ENCODE measurements around the gene MSL1. TPM values are rescaled to one million over a fixed set of nuclear protein-coding genes. Genes with fewer than 3 reads are reported as not detected.

The MSL1 gene
- total RNA-seq (ENCODE audit: low replicate concordance): 64.1 and 162 TPM in 2 replicates

DNA sequence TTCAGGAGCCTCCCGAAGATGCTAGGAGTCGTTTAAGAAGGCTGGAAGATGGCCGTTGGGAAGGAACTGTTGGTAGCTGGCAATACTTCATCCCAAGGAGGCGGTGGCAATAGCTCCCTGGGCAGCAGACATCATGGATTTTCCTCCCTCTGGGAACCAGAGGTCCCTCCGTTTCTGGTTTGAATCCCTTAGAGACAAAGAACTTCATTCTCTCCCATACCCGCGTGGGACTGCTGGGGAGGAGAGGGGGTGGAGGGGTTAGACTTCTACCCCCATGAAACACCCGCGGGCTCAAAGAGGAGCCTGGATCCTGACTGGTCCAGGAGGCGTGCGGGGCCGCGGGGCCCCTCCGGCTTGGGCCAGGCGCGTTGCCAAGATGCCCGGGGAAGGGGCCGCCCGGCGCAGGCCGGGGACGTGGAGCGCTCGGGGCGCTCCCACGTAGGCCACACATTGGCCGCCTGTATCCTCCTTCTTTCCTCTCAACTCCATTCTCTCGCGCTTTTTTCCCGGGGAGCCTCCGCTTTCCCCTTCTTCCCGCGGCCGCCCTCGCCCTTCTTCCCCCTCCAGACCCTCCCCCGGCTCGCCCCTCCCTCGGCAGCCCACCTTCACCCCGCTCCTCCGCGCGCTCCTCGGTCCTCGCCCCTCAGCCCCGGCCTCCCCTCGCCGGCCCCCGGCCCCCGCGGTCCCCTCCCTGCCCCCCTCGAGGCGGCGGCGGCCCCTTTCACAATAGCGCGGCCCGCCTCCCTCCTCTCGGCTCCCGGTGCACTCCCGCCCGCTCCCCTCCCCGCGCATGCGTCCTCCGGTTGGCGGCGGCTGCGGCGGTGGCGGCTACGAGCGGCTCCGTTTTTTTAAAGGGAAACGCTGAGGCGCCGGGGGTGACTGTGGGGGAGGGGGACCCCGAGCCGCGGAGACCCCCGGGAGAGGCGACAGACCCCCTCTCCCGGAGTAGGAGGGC lies at the start of gene MSL1:
Gene MSL1 (plus strand): TSS at position 791 of the 955 bp plus-strand sequence. CDS start 642 bp downstream, outside the sequence.
- peak within 1 kb of the TSS; percentile 96 for H3K4me3 ChIP-seq (ENCODE audit: low read depth, low read length)
- peak; percentile 69 for DNase-seq (ENCODE audit: low read depth)
- TF ChIP-seq, protein P1, sequence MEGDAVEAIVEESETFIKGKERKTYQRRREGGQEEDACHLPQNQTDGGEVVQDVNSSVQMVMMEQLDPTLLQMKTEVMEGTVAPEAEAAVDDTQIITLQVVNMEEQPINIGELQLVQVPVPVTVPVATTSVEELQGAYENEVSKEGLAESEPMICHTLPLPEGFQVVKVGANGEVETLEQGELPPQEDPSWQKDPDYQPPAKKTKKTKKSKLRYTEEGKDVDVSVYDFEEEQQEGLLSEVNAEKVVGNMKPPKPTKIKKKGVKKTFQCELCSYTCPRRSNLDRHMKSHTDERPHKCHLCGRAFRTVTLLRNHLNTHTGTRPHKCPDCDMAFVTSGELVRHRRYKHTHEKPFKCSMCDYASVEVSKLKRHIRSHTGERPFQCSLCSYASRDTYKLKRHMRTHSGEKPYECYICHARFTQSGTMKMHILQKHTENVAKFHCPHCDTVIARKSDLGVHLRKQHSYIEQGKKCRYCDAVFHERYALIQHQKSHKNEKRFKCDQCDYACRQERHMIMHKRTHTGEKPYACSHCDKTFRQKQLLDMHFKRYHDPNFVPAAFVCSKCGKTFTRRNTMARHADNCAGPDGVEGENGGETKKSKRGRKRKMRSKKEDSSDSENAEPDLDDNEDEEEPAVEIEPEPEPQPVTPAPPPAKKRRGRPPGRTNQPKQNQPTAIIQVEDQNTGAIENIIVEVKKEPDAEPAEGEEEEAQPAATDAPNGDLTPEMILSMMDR (IDR thresholded peaks at IDR 0.05; ENCODE audit: insufficient read depth, low read length): no peak

DNA sequence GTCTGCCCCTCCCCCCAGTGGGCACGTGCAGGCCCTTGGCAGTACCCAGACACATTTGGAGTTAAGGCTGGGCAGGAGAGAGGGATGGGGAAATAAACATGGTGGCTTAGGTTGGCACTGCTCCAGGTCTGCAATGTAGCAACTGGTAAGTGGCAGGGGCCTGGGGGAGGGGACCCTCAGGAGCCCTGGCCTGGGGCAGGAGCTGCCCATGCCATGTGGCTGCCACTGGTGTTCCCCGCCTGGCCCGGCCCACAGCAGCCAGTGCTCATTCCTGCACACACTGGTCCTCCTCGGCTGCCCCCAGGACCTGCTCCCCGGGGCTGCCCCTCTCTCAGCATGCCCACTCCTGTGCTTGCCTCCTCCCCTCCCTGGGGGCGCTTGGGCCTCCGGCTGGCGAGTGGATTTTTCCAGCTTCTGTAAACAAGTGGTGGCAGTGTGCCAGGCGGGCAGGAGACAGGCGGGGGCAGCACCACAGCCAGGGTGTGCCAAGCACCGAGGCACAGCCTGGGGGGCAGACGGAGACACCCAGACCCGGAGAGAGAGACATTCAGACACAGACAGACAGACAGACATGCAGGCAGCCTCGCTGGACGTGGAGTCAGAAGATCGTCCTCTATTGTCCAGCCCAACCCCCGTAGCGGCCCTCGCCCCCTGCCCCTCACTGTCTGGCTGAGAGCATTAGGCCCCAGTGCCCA lies 49.6 kb upstream of the MSL1 start:
- H3K4me3 ChIP-seq (ENCODE audit: low read depth, low read length): no peak overlapping the region
- TF ChIP-seq, protein P1 (IDR thresholded peaks at IDR 0.05; ENCODE audit: insufficient read depth, low read length): no peak
- DNase-seq (ENCODE audit: low read depth): peak; percentile 44

GRCh38 chr17:40072735-40073346 lies 48.9 kb upstream of the MSL1 start:
- H3K4me3 ChIP-seq (ENCODE audit: low read depth, low read length): no peak overlapping the region
- DNase-seq (ENCODE audit: low read depth): no peak
- TF ChIP-seq, protein P1 (IDR thresholded peaks at IDR 0.05; ENCODE audit: insufficient read depth, low read length): no peak

DNA sequence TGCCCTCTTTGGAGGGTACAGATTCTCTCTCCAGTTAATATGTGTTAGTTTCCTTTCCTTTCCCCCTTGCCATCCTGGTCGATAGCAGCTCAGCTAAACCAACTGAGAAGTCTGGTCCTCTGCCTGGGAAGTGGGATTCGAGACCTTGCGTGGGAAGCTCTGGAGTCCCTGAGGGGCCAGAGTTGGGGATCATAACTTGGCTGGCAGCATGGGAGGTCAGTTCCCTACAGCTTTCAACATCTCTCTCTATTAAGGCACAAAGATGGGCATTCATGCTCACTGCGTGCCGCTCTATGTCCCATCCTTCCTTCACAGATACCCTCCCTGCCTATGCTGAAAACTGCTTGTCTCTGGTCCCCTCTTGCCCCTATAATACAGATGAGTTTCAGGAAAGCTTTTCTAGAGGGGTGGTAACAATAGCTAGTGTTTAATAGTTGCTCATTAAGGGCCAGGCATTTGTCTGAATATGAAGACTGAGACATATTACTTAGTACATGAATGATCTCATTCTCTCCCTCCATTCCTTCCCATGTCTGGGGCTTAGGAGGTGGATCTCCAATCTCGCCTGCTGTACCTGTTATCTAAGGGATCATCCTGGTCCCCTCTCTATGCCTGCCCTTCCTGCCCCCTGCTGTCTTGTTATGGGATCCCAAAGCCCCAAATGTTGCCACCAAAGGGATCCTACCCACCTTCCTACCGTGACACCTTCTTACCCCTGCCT lies 48.2 kb upstream of the MSL1 start:
- H3K4me3 ChIP-seq (ENCODE audit: low read depth, low read length): no peak overlapping the region
- no peak for DNase-seq (ENCODE audit: low read depth)
- TF ChIP-seq, protein P1 (IDR thresholded peaks at IDR 0.05; ENCODE audit: insufficient read depth, low read length): no peak

GRCh38 chr17:40074175-40074512 lies 47.6 kb upstream of the MSL1 start:
- TF ChIP-seq, protein P1 (IDR thresholded peaks at IDR 0.05; ENCODE audit: insufficient read depth, low read length): no peak
- no peak for DNase-seq (ENCODE audit: low read depth)
- H3K4me3 ChIP-seq (ENCODE audit: low read depth, low read length): no peak overlapping the region

GRCh38 chr17:40074871-40075200 lies 46.9 kb upstream of the MSL1 start:
- DNase-seq (ENCODE audit: low read depth): no peak
- no peak overlapping the region for H3K4me3 ChIP-seq (ENCODE audit: low read depth, low read length)
- TF ChIP-seq, protein P1 (IDR thresholded peaks at IDR 0.05; ENCODE audit: insufficient read depth, low read length): no peak
